HG03354 (cell line): ENCODE data around the gene UAP1L1.
"Not testable (repeated sequence)": the region's sequence is repeated elsewhere in the genome, so short reads cannot be mapped to it uniquely, and the experiment has no call there.

Source experiments
- ATAC-seq: cut with Tn5 transposase; IDR thresholded peaks from one replicate; pipeline ENCODE4 v1.9.1; 2021; ENCODE audit warnings: mild to moderate bottlenecking; ENCODE audit not compliant: unreplicated experiment, poor library complexity, severe bottlenecking

Gene UAP1L1

DNA sequence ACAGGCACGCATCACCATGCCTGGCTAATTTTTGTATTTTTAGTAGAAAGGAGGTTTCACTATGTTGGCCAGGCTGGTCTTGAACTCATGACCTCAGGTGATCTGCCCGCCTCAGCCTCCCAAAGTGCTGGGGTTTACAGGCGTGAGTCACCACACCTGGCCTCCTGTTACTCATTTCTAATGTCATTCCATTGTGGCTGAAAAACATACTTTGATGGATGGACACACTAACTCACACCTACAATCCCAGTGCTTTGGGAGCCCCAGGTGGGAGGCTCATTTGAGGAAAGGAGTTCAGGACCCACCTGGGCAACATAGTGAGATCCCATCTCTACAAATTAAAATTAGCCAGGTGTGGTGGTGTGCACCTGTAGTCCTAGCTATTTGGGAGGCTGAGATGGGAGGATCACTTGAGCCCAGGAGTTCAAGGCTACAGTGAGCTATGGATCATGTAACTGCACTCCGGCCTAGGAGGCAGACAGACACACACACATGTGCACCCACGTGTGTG, 46.7 kb downstream of the UAP1L1 start:
- ATAC-seq, result not testable (repeated sequence)

DNA sequence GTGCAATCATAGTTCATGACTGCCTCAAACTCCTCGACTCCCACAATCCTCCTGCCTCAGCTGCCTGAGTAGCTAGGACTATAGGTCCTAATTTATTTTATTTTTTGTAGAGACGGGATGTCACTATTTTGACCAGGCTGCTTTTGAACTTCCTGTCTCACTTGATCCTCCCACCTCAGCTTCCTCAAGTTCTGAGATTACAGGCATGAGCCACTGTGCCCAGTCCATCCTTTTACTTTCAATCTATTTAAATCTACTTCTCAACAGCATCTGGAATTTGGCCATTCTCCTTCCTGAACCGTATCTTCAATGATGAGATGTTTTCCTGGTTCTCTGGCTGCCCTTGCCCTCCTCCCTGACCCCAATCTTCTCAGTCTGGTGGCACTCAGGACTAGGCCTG, 49.5 kb downstream of the UAP1L1 start:
- no peak for ATAC-seq

DNA sequence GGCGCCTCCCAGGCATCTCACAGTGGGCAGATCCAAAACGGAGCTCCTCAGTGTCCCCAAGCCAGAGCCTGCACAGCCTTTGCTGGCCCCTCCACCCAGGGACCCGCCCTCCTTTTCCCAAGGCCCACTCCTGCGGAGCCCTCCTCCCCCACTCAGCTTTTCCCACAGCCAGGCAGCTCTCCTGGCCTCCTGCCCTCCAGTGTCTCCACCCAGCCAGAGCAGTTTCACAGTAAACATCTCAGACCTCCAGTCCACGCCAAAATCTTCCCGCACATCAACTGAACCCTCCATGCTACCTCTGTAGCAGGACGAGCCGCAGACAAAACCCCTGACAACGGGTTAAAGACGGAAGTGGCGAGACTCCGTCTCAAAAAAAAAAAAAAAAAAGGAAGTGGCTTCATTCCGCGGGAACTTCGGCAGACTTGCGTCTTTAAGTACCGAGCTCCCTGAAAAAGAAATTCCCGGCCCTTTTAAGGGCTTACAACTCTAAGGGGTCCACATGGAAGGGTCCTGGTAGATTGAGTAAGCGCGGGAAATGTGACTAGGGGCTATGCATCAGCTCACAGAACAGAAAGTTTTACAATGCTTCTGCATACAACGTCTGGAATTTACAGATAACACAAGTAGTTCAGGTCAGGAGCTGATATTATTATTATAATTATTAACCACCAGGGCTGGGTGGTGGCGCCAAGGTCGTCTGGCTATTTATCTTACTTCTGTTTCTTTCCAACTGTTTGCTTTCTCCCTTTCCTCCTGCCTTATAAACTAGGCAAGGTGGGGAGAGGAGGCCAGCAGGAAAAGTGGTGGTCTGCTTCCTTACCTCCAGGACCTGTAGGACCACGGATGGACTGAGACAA, 50.2 kb downstream of the UAP1L1 start:
- ATAC-seq, result no peak

DNA sequence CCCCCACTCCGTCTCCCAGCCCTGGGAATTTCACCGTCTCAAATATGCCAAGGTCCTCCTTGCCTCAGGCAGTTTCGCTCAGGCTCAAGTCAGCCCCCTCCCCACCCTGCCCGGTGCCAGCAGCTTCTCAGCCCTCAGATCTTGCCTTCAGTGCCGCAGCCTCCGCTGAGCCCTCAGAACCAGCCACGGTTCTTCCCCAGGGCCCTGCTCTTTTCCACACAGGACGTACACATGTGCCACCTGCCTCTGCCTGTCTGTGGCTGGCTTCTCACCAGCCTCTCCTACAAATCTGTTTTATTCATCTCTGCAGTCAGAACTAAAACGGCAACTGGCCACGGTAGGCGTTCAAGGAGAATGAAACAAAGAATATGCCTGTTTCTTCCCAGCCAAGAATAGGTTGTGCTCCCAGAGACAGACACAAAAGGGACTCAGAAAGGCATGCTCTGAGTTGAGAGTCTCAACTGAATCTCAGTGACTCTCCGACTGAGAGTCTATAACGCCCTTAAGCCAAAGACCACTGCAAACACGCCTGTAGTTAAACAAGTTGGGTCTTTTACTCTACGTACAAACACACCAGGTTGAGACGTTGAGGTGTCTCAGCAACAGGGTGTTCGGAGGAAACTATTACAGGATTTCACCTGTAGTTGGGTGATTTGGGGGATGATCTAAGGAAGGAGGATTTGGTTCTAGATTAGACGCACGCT, 51.0 kb downstream of the UAP1L1 start:
- ATAC-seq, result no peak

DNA sequence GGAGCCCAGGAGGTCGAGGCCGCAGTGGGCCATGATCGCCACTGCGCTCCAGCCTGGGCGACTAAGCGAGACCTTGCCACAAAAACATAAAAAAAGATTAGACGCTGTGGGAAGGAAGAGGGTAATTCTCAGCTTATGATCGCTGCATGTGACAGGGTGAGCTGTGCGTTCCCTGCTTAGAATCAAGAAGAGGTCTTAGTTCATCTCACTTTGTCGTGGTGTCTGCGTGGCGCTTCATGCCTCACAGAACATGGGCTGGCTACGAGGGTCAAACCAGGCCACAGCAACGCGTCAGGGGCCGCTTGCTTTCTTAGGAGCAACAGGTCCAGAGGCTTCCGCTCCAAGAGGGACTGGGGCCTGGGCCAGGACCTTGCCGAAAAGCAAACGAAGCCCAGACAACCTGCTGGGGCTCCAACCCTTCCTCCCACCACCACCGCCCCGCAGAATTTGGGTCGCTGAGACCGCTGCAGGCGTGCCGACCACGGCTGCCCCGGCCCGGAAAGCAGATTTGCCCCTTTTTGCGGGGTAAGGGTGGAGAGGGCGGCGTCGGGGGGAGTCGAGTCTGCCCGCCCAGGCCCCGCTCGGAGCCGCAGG, 51.6 kb downstream of the UAP1L1 start:
- peak; percentile 3 for ATAC-seq

DNA sequence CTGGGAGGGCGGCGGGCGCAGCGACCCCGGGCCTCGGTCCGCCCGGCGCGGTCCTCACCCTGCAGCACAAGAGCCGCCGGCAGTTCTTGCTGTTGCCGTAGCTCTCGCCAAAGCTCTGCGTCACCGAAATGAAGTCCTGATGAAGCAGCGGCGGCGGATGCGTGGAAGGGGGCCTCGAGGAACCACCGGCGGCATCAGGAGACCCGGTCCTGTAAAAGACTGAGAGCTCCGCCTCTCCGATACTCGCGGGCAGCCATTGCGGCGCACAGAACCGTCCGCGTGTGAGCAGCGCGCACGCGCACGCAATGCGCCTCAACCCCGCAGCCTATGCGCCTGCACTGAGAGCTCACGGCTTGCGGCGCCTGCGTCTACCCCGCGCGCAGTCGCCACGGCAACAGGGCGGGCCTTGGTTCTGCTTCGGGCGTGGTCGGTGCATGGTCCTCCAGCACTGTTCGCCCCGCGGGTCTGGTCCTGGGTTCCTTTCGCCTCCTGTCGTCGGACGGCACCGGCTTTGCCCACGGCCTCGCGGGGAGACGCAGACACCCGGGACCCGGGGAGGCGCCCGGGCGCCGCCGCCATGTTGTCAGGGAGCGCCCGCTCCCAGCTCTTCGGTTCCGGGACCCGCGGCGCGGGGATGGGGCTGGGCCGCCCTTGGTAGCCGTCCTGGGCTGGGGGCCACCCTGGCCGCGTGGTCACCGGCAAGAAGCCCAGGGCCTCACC, 52.3 kb downstream of the UAP1L1 start:
- ATAC-seq, result peak; percentile 86

DNA sequence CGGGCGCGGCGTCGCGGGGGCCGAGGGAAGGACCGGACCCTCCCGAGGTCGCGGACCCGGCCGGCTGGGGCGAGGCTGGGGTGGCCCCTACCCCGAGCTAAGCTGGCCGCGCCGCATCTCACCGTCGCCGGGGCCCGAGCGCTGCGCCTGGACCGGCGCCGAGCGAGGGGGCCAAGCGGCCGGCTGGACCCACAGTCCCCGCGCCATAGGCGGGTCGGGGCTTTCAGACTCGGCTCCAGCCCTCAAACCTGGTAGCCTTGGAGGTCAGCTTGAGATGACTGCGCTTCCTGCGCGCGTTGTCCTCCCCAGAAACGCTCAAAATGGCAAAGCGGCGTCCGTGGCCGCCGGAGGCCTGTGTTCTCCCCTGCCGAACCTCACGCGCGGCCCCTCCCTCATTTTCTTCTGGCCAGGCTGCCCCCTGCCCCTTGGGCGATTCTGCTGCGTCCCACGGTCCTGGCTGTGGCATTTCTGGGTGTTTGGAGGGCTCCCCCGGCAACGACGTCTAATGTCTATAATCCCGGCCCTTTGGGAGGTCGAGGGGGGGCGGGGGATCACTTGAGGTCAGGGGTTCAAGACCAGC, 52.9 kb downstream of the UAP1L1 start:
- ATAC-seq, result peak; percentile 12
